ENCODE measurements around the gene PANK4.
"Not testable (repeated sequence)": the region's sequence is repeated elsewhere in the genome, so short reads cannot be mapped to it uniquely, and the experiment has no call there.

Gene PANK4

GRCh38 chr1:2559509-2560298, 33.3 kb upstream of the PANK4 start:
- no peak for DNase-seq (ENCODE audit: extremely low read depth in 1 of 2, low read depth in 1 of 2)

GRCh38 chr1:2558861-2559260, 32.5 kb upstream of the PANK4 start:
- no peak for DNase-seq (ENCODE audit: extremely low read depth in 1 of 2, low read depth in 1 of 2)

- DNase-seq (ENCODE audit: extremely low read depth in 1 of 2, low read depth in 1 of 2), result no peak
Measured at GRCh38 chr1:2558420-2558819, 32.0 kb upstream of the PANK4 start.

GRCh38 chr1:2557482-2558400, 31.3 kb upstream of the PANK4 start:
- DNase-seq (ENCODE audit: extremely low read depth in 1 of 2, low read depth in 1 of 2), result no peak

- no peak for DNase-seq (ENCODE audit: extremely low read depth in 1 of 2, low read depth in 1 of 2)
Measured at GRCh38 chr1:2556678-2557481, 30.5 kb upstream of the PANK4 start.

GRCh38 chr1:2556277-2556677, 29.9 kb upstream of the PANK4 start, which contains the start of gene TNFRSF14:
Gene TNFRSF14, plus strand, starts transcription at chr1:2556371. Its CDS starts 294 bp downstream, at chr1:2556665.
- peak in 1 of 2 donors; percentile 47 for DNase-seq (ENCODE audit: extremely low read depth in 1 of 2, low read depth in 1 of 2)

- peak in 1 of 2 donors; percentile 56 for DNase-seq (ENCODE audit: extremely low read depth in 1 of 2, low read depth in 1 of 2)
Measured at GRCh38 chr1:2555634-2556276, 29.4 kb upstream of the PANK4 start.

GRCh38 chr1:2554621-2555387, 28.4 kb upstream of the PANK4 start:
- no peak for DNase-seq (ENCODE audit: extremely low read depth in 1 of 2, low read depth in 1 of 2)

- DNase-seq (ENCODE audit: extremely low read depth in 1 of 2, low read depth in 1 of 2), result no peak
Measured at GRCh38 chr1:2553871-2554620, 27.6 kb upstream of the PANK4 start.

- not testable (repeated sequence) for DNase-seq (ENCODE audit: extremely low read depth in 1 of 2, low read depth in 1 of 2)
Measured at GRCh38 chr1:2553076-2553475, 26.7 kb upstream of the PANK4 start.

- DNase-seq (ENCODE audit: extremely low read depth in 1 of 2, low read depth in 1 of 2), result no peak
Measured at GRCh38 chr1:2552189-2552588, 25.8 kb upstream of the PANK4 start.

- not testable (repeated sequence) for DNase-seq (ENCODE audit: extremely low read depth in 1 of 2, low read depth in 1 of 2)
Measured at GRCh38 chr1:2551544-2551943, 25.1 kb upstream of the PANK4 start.

GRCh38 chr1:2550309-2550861, 24.0 kb upstream of the PANK4 start:
- not testable (repeated sequence) for DNase-seq (ENCODE audit: extremely low read depth in 1 of 2, low read depth in 1 of 2)

GRCh38 chr1:2549367-2550029, 23.1 kb upstream of the PANK4 start:
- DNase-seq (ENCODE audit: extremely low read depth in 1 of 2, low read depth in 1 of 2), result not testable (repeated sequence)

GRCh38 chr1:2548068-2548589, 21.7 kb upstream of the PANK4 start:
- peak; percentile 60 to 83 for DNase-seq (ENCODE audit: extremely low read depth in 1 of 2, low read depth in 1 of 2)

- DNase-seq (ENCODE audit: extremely low read depth in 1 of 2, low read depth in 1 of 2), result no peak
Measured at GRCh38 chr1:2547210-2548067, 21.0 kb upstream of the PANK4 start.

All from activated CD8-positive, alpha-beta memory T cell treated with anti-CD3 and anti-CD28 coated beads for 1 hour (primary cell).